ENCODE data around the gene CPT1A. TPM values are rescaled to one million over a fixed set of nuclear protein-coding genes. Genes with fewer than 3 reads are reported as not detected.

Gene CPT1A
- total RNA-seq, 1 experiment from 2014 or later: 31.8 TPM

DNA sequence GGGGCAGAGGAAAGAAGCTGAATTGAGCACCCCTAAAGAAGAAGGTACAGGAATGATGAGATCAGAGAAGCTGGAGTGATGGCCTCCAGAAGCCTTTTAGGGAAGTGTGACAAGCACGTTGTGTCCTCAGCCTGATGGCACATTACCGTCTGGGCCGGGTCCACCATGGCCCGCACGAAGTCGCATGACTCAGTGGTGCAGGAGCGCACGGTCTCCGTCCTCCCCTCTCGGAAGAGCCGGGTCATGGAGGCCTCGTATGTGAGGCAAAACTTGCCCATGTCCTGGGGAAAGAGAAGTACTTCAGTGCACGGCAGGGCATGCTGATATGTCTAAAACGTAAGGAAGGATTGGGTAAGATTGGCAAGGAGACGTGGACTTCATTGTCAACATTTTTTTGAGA, 79.2 kb downstream of the CPT1A start:
- Mint-ChIP-seq H3K36me3 (ENCODE audit: insufficient read depth, unreplicated experiment) (peaks cover 37% of the 10 kb centered on the region), H3K27ac (ENCODE audit: low read depth, unreplicated experiment) (no peak overlapping the region), H3K27me3 (ENCODE audit: insufficient read depth, unreplicated experiment) (no peaks in the 10 kb centered on the region), H3K4me3 (ENCODE audit: unreplicated experiment) (no peak overlapping the region), H3K9me3 (ENCODE audit: unreplicated experiment) (no peaks in the 10 kb centered on the region), H3K4me1 (ENCODE audit: insufficient read depth, unreplicated experiment) (peaks cover 6% of the 10 kb centered on the region)
- TF ChIP-seq CTCF (IDR thresholded peaks at IDR 0.05; ENCODE audit: unreplicated experiment): no peak
- POLR2A ChIA-PET: no interaction called here
- CTCF ChIA-PET: no interaction called here
- DNase-seq (ENCODE audit: unreplicated experiment): no peak
- intact Hi-C loops (cut with micrococcal nuclease): no loop called here
- BruUV-seq (replicated peaks): no TSS peak

GRCh38 chr11:68761801-68762200, 79.9 kb downstream of the CPT1A start:
- DNase-seq (ENCODE audit: unreplicated experiment): no peak
- no peak for TF ChIP-seq CTCF (IDR thresholded peaks at IDR 0.05; ENCODE audit: unreplicated experiment)
- H3K9me3 Mint-ChIP-seq (ENCODE audit: unreplicated experiment): no peaks in the 10 kb centered on the region
- peaks cover 44% of the 10 kb centered on the region for H3K36me3 Mint-ChIP-seq (ENCODE audit: insufficient read depth, unreplicated experiment)
- ChIA-PET POLR2A (no interaction called here), CTCF (no interaction called here)
- intact Hi-C loops (cut with micrococcal nuclease): no loop called here
- H3K27me3 Mint-ChIP-seq (ENCODE audit: insufficient read depth, unreplicated experiment): no peaks in the 10 kb centered on the region
- BruUV-seq (replicated peaks): no TSS peak
- no peak overlapping the region for H3K4me3 Mint-ChIP-seq (ENCODE audit: unreplicated experiment)
- H3K4me1 Mint-ChIP-seq (ENCODE audit: insufficient read depth, unreplicated experiment): peaks cover 6% of the 10 kb centered on the region
- H3K27ac Mint-ChIP-seq (ENCODE audit: low read depth, unreplicated experiment): no peak overlapping the region

DNA sequence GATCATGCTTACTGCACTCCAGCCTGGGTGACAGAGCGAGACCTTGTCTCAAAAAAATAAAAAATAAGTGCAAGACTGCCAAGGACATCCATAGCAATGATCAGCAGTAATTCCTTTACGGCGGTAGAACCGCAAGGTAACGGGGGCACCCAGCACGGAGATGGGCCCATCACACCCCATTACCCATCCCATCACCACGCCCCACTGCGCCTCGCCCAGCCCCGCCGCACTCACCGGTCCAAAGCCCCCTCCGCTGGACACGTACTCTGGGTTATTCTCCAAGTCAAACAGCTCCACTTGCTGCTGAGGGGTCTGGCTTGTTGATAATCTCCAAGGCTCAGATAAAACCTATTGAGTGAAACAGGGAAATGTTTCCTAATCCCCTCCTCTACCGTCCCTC, 81.7 kb downstream of the CPT1A start:
- BruUV-seq (replicated peaks): no TSS peak

GRCh38 chr11:68757711-68758110, 84.0 kb downstream of the CPT1A start:
- Mint-ChIP-seq H3K4me3 (ENCODE audit: unreplicated experiment) (no peak overlapping the region), H3K9me3 (ENCODE audit: unreplicated experiment) (no peaks in the 10 kb centered on the region), H3K4me1 (ENCODE audit: insufficient read depth, unreplicated experiment) (no peaks in the 10 kb centered on the region), H3K27me3 (ENCODE audit: insufficient read depth, unreplicated experiment) (no peaks in the 10 kb centered on the region), H3K27ac (ENCODE audit: low read depth, unreplicated experiment) (no peak overlapping the region), H3K36me3 (ENCODE audit: insufficient read depth, unreplicated experiment) (peaks cover 49% of the 10 kb centered on the region)
- BruUV-seq (replicated peaks): no TSS peak
- no peak for TF ChIP-seq CTCF (IDR thresholded peaks at IDR 0.05; ENCODE audit: unreplicated experiment)
- ChIA-PET CTCF (interaction anchor here (0.6 kb wide), 2 partner anchors 49 to 1242 kb away, joined by 3 read pairs; no protein-coding TSS in a partner anchor), POLR2A (no interaction called here)
- DNase-seq (ENCODE audit: unreplicated experiment): no peak
- intact Hi-C loops (cut with micrococcal nuclease): no loop called here

More for the DNA sequence above, 81.7 kb downstream of the CPT1A start:
- ChIA-PET POLR2A (no interaction called here), CTCF (interaction anchor here (0.6 kb wide), 1 partner anchor 11 kb away, joined by 3 read pairs; no protein-coding TSS in a partner anchor)
- Mint-ChIP-seq H3K4me3 (ENCODE audit: unreplicated experiment) (no peak overlapping the region), H3K36me3 (ENCODE audit: insufficient read depth, unreplicated experiment) (peaks cover 49% of the 10 kb centered on the region), H3K9me3 (ENCODE audit: unreplicated experiment) (no peaks in the 10 kb centered on the region), H3K4me1 (ENCODE audit: insufficient read depth, unreplicated experiment) (peaks cover 6% of the 10 kb centered on the region), H3K27me3 (ENCODE audit: insufficient read depth, unreplicated experiment) (no peaks in the 10 kb centered on the region), H3K27ac (ENCODE audit: low read depth, unreplicated experiment) (no peak overlapping the region)
- no peak for TF ChIP-seq CTCF (IDR thresholded peaks at IDR 0.05; ENCODE audit: unreplicated experiment)
- no peak for DNase-seq (ENCODE audit: unreplicated experiment)
- intact Hi-C loops (cut with micrococcal nuclease): no loop called here

Measured in MCF 10A (cell line).